ENCODE data around the gene MCAT. TPM values are rescaled to one million over a fixed set of nuclear protein-coding genes. Genes with fewer than 3 reads are reported as not detected.

MCAT gene
- total and polyA plus RNA-seq, 2 donors (not counting 3 experiments of a cell fraction or from before 2014, with no cell fraction given) = 16.9 to 23.2 TPM

DNA sequence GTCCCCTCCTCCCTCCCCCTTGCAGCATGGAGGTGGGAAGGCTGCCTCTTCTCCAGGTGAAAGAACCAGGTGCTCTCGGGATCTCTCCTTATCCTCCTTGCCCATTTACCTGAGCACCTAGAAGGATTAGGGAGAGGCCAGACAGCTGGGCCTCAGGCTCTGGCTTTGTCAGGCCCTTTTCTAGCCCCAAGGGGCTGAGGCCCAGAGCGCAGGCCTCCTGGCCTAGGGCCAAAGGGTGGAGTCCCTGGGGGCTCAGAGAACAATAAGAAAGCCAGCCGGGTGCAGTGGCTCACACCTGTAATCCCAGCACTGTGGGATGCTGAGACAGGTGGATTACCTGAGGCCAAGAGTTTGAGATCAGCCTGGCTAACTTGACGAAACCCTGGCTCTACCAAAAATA, 48.6 kb downstream of the MCAT start:
- Histone ChIP-seq H3K4me3 (replicated peaks in 1 of 3; ENCODE audit: insufficient read depth in 1 of 3, low read depth in 1 of 3, low read length in 3 of 3) (no peak overlapping the region), H3K27me3 (ENCODE audit: control insufficient read depth in 2 of 2, insufficient read depth in 2 of 2, low read length in 2 of 2) (no peaks in the 10 kb centered on the region), H3K27ac (ENCODE audit: insufficient read depth, low read depth, low read length) (no peak overlapping the region), H4K20me1 (replicated peaks; ENCODE audit: control insufficient read depth, extremely low read depth, insufficient read depth, low read length) (no peaks in the 10 kb centered on the region), H3K9me3 (replicated peaks; ENCODE audit: control insufficient read depth, insufficient read depth, low read length) (no peaks in the 10 kb centered on the region), H3K4me2 (ENCODE audit: insufficient read depth, low read length) (no peak overlapping the region), H3K79me2 (ENCODE audit: control insufficient read depth, insufficient read depth, low read length) (no peaks in the 10 kb centered on the region), H3K9ac (replicated peaks; ENCODE audit: extremely low read depth, insufficient read depth, low read length) (no peak overlapping the region), H3K4me1 (ENCODE audit: control insufficient read depth, extremely low read depth, insufficient read depth, low read length) (no peaks in the 10 kb centered on the region), H2AFZ (ENCODE audit: low read depth, low read length) (no peak overlapping the region), H3K36me3 (ENCODE audit: control insufficient read depth in 2 of 2, extremely low read depth in 1 of 2, insufficient read depth in 2 of 2, low read length in 2 of 2) (no peaks in the 10 kb centered on the region), H3K9me1 (replicated peaks; ENCODE audit: control insufficient read depth, extremely low read depth, insufficient read depth, low read length) (no peaks in the 10 kb centered on the region)
- POLR2A ChIA-PET = no interaction called here
- dilution Hi-C loops (cut with MboI; ENCODE audit: extremely low pct_ligation_motif_present, low sequenced_read_pairs) (no loop called here), intact Hi-C loops (cut with micrococcal nuclease) (no loop called here)
- CTCF ChIA-PET = interaction anchor here (1.0 kb wide), 1 partner anchor 42 kb away, joined by 3 read pairs; no protein-coding TSS in a partner anchor
- FAIRE-seq (no peak), DNase-seq (ENCODE audit: low read depth, low spot score) (no peak)
- no TSS peak for BruUV-seq (replicated peaks)
- TF ChIP-seq EZH2 (IDR thresholded peaks at IDR 0.05; ENCODE audit: borderline replicate concordance, low read depth, low read length, severe bottlenecking) (no peak), JUN (IDR thresholded peaks at IDR 0.05; ENCODE audit: borderline replicate concordance, insufficient read depth, insufficient read length, low read depth) (no peak), POLR2A (IDR thresholded peaks at IDR 0.05; ENCODE audit: low read depth, low read length) (no peak), FOS (IDR thresholded peaks at IDR 0.05; ENCODE audit: borderline replicate concordance, insufficient read depth, low read length) (no peak), GATA2 (IDR thresholded peaks at IDR 0.05; ENCODE audit: insufficient read depth, insufficient read length, low read depth, low read length) (no peak), POLR2AphosphoS5 (IDR thresholded peaks at IDR 0.05; ENCODE audit: insufficient read depth, low read depth, low read length) (no peak), MYC (IDR thresholded peaks at IDR 0.05; ENCODE audit: low read depth, low read length) (no peak)
- TF ChIP-seq, protein P1, sequence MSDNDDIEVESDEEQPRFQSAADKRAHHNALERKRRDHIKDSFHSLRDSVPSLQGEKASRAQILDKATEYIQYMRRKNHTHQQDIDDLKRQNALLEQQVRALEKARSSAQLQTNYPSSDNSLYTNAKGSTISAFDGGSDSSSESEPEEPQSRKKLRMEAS (IDR thresholded peaks at IDR 0.05; ENCODE audit: insufficient read depth, insufficient read length) = no peak
- TF ChIP-seq, protein P2, sequence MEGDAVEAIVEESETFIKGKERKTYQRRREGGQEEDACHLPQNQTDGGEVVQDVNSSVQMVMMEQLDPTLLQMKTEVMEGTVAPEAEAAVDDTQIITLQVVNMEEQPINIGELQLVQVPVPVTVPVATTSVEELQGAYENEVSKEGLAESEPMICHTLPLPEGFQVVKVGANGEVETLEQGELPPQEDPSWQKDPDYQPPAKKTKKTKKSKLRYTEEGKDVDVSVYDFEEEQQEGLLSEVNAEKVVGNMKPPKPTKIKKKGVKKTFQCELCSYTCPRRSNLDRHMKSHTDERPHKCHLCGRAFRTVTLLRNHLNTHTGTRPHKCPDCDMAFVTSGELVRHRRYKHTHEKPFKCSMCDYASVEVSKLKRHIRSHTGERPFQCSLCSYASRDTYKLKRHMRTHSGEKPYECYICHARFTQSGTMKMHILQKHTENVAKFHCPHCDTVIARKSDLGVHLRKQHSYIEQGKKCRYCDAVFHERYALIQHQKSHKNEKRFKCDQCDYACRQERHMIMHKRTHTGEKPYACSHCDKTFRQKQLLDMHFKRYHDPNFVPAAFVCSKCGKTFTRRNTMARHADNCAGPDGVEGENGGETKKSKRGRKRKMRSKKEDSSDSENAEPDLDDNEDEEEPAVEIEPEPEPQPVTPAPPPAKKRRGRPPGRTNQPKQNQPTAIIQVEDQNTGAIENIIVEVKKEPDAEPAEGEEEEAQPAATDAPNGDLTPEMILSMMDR (IDR thresholded peaks at IDR 0.05; ENCODE audit: extremely low read depth in 1 of 2, insufficient read depth in 1 of 2, low read depth in 1 of 2, low read length in 2 of 2) = no peak

Measured in endothelial cell of umbilical vein (primary cell).